BE2C (cell line): Measurements from ENCODE around the gene PEX11A.
A peak's percentile ranks its signal among the peaks of the same experiment; 100 is the strongest.

Source experiments
- DNase-seq: peaks from one replicate; pipeline ENCODE4 v3.0.0-alpha.2; 2020
- H3K27me3 ChIP-seq: fragments of 250-450 bp; sonication (Bioruptor Pico); 2 replicates; pipeline ENCODE4 v1.5.1; 2020; ENCODE audit warnings: mild to moderate bottlenecking
- H3K36me3 ChIP-seq: fragments of 250-450 bp; sonication (Bioruptor Pico); 2 replicates; pipeline ENCODE4 v1.5.1; 2020; ENCODE audit warnings: mild to moderate bottlenecking
- H3K4me1 ChIP-seq: fragments of 250-450 bp; sonication (Bioruptor Pico); 2 replicates; pipeline ENCODE4 v1.5.1; 2020
- H3K4me3 ChIP-seq: 2 replicates; pipeline ENCODE4 v1.5.1; 2011; ENCODE audit warnings: low read depth, low read length
- H3K9me3 ChIP-seq: fragments of 250-450 bp; sonication (Bioruptor Pico); 2 replicates; pipeline ENCODE4 v1.5.1; 2020
- CTCF ChIP-seq: IDR thresholded peaks from 2 replicates; pipeline ENCODE4 v1.5.1; 2012; ENCODE audit warnings: mild to moderate bottlenecking, low read depth, low read length

PEX11A gene

GRCh38 chr15:89673165-89673512 lies 17.4 kb downstream of the PEX11A start:
- H3K9me3 ChIP-seq, result no peaks in the 10 kb centered on the region
- H3K4me1 ChIP-seq, result peaks cover 17% of the 10 kb centered on the region
- peak; percentile 93 for TF ChIP-seq CTCF
- H3K27me3 ChIP-seq, result no peaks in the 10 kb centered on the region
- H3K36me3 ChIP-seq, result no peaks in the 10 kb centered on the region
- peak overlapping the region; percentile 36 for H3K4me3 ChIP-seq
- peak; percentile 86 for DNase-seq

- no peak; the same call in 1 of the 2 replicates for TF ChIP-seq CTCF
- DNase-seq, result peak; percentile 88
- H3K4me1 ChIP-seq, result peaks cover 17% of the 10 kb centered on the region
- H3K27me3 ChIP-seq, result no peaks in the 10 kb centered on the region
- no peaks in the 10 kb centered on the region for H3K36me3 ChIP-seq
- no peaks in the 10 kb centered on the region for H3K9me3 ChIP-seq
- H3K4me3 ChIP-seq, result peak overlapping the region; percentile 36
Observed at GRCh38 chr15:89672221-89673164, 18.1 kb downstream of the PEX11A start.

GRCh38 chr15:89671687-89672086 lies 18.9 kb downstream of the PEX11A start:
- H3K9me3 ChIP-seq, result no peaks in the 10 kb centered on the region
- H3K4me1 ChIP-seq, result peaks cover 17% of the 10 kb centered on the region
- no peaks in the 10 kb centered on the region for H3K27me3 ChIP-seq
- DNase-seq, result no peak
- TF ChIP-seq CTCF, result no peak
- no peaks in the 10 kb centered on the region for H3K36me3 ChIP-seq
- H3K4me3 ChIP-seq, result no peak overlapping the region

GRCh38 chr15:89670971-89671560 lies 19.5 kb downstream of the PEX11A start:
- Histone ChIP-seq H3K4me1 (peaks cover 17% of the 10 kb centered on the region), H3K27me3 (no peaks in the 10 kb centered on the region), H3K36me3 (no peaks in the 10 kb centered on the region), H3K9me3 (no peaks in the 10 kb centered on the region), H3K4me3 (no peak overlapping the region)
- DNase-seq, result no peak
- TF ChIP-seq CTCF, result no peak

GRCh38 chr15:89669941-89670340 lies 20.6 kb downstream of the PEX11A start:
- DNase-seq, result no peak
- H3K27me3 ChIP-seq, result no peaks in the 10 kb centered on the region
- TF ChIP-seq CTCF, result no peak
- peaks cover 17% of the 10 kb centered on the region for H3K4me1 ChIP-seq
- H3K9me3 ChIP-seq, result no peaks in the 10 kb centered on the region
- H3K4me3 ChIP-seq, result no peak overlapping the region
- H3K36me3 ChIP-seq, result no peaks in the 10 kb centered on the region
